AG08395 (cell line): Measurements from ENCODE around the gene CENPN.

Experiments used
- DNase-seq: peaks from one replicate; pipeline ENCODE4 v3.0.0; 2012; ENCODE audit warnings: mixed read lengths, low spot score

Gene CENPN

GRCh38 chr16:81029930-81030604 lies 23.1 kb downstream of the CENPN start:
- no peak for DNase-seq

DNA sequence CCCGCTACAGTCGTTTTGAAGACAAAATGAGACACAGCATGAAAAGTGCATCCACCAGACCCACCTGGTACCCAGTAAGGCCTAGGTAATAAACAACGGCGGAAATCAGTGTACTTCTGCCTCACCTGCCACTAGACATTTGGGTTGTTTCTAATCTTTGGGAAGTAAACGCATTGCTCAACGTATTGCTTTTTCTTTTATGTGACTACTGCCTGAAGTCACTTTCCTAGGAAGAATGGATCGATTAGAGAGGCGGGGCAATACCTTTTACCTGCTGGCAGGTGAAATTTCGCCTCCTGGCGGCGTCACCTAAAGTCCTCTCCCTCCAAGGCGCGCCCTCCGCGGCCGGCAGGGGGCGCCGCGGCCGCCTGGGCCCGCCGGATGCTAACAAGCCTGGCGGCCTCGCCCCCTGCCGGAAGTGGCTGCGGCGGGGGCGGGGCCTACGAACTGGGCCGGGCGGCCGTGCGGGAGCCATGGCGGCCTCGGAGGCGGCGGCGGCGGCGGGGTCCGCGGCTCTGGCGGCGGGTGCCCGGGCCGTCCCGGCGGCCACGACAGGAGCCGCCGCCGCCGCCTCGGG lies 28.5 kb downstream of the CENPN start, which contains the start of gene ATMIN:
ATMIN (plus strand) TSS at position 445 of the 577 bp plus-strand sequence; CDS start at position 474, 29 bp downstream.
- DNase-seq, result peak; percentile 97

GRCh38 chr16:81035975-81036750 lies 29.1 kb downstream of the CENPN start:
- peak; percentile 29 for DNase-seq

DNA sequence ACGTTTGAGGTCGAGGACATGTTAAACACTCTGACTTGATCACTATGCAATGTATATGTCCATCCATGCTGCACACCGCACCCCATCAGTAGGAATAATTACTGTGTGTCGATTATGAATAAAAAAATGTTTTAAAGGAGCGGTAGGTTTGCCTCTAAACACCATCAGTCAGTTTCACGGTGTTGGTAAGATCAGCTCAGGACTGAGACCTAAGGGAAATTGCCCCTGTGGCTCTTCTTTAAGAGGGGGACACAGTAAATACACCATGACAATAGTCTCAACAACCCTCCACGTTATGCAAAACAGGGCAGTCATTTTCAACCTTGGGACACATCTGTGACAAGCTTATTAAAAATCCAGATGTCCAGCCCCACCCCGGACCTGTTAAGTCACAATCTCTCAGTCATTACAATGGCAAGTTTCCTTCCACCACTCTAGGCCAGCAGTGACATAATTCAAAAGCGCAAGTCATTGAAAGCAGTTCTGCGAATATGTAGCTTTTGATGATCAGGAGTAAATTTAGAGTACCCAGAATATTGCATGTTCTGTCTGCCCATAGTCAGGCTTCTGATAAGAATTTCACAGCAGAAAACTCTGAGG lies 29.8 kb downstream of the CENPN start:
- DNase-seq, result peak; percentile 27

- no peak for DNase-seq
Measured at GRCh38 chr16:81040131-81040530, 33.1 kb downstream of the CENPN start.

- no peak for DNase-seq
Measured at GRCh38 chr16:81040842-81041241, 33.8 kb downstream of the CENPN start.

DNA sequence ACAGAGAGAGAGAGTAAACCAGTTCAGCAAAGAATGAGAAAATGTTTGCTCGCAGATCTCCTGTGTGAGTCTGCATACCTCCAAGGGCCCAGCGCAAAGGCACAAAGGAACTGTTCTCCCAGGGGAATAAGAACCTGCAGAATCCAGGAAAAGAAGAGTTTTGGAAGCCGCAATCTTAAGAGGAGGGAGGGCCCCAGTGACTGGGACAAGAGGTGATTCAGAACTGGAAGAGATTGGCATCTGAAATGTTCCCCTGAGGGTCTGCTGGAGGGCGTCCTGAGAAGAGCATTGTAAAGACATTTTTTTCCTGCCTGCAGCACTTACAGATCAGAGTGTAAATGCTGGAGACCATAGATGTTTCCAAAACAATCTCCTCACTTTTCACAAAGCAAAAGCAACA lies 34.7 kb downstream of the CENPN start:
- no peak for DNase-seq

GRCh38 chr16:81042821-81043220 lies 35.8 kb downstream of the CENPN start:
- DNase-seq, result no peak

DNA sequence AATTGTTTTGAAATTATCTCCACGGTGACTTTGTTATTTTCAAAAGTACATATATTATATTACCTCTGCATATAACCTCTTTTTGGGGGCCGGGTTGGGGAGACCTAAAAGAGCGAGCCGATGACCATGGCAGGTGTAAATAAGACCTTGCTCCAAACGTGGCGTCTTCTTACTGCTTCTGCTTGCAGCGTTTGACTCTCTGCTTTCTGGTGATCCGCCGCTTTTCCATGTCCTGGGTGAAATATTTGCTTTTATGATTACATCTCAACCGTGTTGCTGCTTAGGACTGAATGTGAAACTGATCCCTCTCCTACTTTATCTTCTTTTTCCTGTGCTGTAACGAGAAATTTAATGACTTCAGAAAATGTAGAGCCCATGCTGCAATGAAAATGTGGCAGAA lies 46.7 kb downstream of the CENPN start:
- no peak for DNase-seq

DNA sequence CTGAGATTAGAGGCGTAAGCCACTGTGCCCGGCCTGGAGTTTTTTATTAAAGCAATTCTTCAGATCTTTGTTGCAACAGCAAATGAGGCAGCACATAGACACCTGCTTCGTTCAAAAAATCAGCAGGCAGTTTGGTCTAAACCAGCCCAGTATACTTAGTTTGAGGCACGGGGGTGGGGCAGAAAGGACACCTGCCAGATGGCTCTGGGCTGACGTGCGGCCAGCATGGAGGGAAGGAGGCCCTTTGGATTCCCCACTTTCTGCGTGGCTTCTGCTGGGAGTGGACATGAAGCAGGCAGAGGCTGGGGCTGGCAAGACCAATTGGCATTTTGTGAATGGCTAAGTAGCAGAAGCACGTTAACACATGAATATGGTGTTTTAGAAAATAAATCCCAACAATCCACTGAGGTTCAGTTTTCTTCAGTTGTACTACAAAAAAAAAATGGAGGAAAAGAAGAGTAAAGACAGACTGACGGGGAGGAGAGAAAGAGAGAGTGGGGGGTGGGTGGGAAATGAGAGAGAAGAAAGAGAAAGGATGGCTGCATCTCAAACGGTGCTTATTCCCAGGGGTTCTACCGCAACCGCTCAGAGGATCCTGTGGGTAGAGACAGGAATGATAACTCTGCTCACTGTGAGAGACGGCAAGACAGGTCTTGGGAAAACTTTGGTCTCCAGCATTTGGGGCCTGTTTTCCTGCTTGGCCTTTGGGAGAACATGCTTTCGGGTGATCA lies 53.7 kb downstream of the CENPN start:
- DNase-seq, result no peak

DNA sequence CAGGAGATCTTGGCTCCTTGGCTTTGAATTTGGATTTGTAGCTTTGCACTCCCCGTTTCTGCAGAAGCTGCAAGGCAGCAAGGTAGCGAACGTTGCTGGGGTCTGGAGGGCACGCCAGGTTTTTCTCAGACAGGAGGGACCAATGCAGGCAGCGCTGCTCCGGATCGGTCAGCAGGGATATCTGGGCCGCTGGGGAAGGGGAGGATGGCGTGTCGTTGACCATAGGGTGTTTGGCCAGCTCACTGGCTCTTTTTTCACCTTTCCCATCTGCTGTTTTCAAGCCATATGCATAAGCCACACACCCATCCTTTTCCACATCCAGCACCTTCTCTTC lies 54.3 kb downstream of the CENPN start:
- DNase-seq, result no peak

GRCh38 chr16:81061871-81062608 lies 55.0 kb downstream of the CENPN start:
- DNase-seq, result no peak

DNA sequence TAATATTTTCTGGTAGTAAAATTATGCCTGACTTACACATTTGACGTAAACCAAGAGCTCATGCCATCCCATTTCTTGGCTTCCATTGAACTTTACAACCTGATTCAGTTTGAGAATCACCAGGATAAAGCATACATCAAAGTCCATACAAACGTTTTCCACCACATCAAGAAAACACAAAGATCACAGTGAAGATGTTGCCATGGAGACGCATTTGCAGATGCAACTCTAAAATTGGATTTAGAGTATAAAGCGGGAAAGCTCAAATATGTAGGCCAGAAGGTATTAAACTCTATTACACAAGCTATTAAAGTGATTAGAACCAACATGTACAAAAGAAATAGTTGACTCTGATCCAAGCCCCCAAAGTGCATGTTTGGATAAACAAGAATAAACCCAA lies 59.7 kb downstream of the CENPN start:
- DNase-seq, result no peak

GRCh38 chr16:81067166-81067565 lies 60.2 kb downstream of the CENPN start:
- no peak for DNase-seq

DNA sequence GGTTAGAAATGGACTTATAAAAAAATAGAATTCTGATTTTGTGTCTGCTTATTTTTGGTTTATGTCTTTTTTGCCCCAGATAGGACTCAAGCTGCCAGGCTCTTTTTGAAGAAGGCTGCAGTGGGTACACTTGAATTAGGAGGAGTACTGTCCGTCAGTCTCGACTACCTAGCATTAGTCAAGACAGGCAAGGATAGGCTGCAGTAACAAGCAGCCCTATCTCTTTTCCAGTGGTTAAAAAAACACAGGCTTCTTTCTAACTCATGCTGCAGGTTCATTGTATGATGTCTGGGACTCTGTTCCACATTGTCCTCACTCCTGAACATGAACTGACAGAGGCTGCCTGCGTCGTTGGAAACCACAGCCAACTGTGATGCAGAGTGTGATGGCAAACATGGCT lies 62.0 kb downstream of the CENPN start:
- DNase-seq, result no peak

DNA sequence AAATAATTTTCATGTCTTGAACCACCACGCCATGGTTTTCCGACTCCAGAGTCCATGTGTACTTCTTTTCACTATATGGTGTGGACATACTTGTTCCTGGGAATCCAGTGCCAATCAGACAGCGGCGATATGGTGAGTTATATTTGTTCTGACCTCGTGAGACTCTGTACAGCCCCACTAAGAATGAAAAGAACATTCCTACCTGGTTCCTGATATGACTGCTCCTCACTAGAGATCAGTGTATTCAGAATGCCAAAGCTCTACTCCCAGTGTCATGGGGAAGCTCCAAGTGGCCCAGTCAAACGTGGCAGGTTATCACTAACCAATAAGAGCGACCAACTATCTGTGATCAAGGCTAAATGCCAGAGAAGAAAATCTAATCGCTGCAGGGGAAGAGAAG lies 64.0 kb downstream of the CENPN start:
- DNase-seq, result no peak

- no peak for DNase-seq
Measured at GRCh38 chr16:81071805-81072204, 64.8 kb downstream of the CENPN start.

- DNase-seq, result no peak
Measured at GRCh38 chr16:81073560-81074330, 66.7 kb downstream of the CENPN start.

DNA sequence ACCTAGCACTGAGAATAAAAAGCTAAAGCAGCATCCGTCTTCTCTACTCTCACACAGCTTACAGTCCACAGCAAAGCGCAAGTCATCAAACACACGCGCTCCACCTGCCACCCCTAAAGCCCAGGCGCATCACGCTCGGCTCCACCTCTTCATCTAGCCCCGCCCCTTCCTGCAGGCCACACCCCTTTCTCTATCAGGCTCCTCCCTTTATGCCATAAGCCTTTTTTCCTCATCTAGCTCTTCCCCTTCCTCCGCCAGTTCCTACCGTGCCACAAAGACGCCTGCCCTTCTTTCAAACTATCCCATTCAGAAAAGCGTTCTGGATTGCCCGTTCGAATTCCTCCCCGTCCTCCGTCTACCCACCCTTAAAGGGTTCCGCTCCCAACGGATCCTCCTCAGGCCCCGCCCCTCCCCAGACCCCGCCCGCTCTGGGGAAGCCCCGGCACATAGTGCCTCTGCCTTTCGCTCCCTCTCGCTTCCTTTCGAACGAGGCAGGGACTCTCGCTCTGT lies 69.6 kb downstream of the CENPN start:
- peak; percentile 88 for DNase-seq
